ENCODE measurements around the gene SPAG7.

SPAG7 gene

GRCh38 chr17:4940555-4941318 is 26.9 kb downstream of the SPAG7 start:
- peak overlapping the region; percentile 97 for H3K27ac ChIP-seq
- no peak for TF ChIP-seq CTCF (conservative IDR thresholded peaks at IDR 0.05)
- 0 out of 2 replicates have a peak, but pooled peaks have one; percentile 9 for TF ChIP-seq ZFX (IDR thresholded peaks at IDR 0.05)

- peak within 1 kb of the TSS; percentile 97 for H3K27ac ChIP-seq
Observed at GRCh38 chr17:4939796-4940554, 27.6 kb downstream of the SPAG7 start, which contains the start of the genes RNF167 and SLC25A11. TSS of gene RNF167 (plus strand) at chr17:4940268. CDS start at chr17:4940910, 642 bp downstream. TSS of gene SLC25A11 (minus strand) at chr17:4940046. CDS start at chr17:4939910, 136 bp downstream.

GRCh38 chr17:4939546-4939795 is 28.1 kb downstream of the SPAG7 start:
- TF ChIP-seq ZFX (IDR thresholded peaks at IDR 0.05) (peak; percentile 56; the same call in 1 of the 2 replicates), CTCF (conservative IDR thresholded peaks at IDR 0.05) (no peak)
- H3K27ac ChIP-seq: peak overlapping the region; percentile 97

More at GRCh38 chr17:4939796-4940554, 27.6 kb downstream of the SPAG7 start, which contains the start of the genes RNF167 and SLC25A11:
- TF ChIP-seq ZFX (IDR thresholded peaks at IDR 0.05) (no peak), CTCF (conservative IDR thresholded peaks at IDR 0.05) (no peak)

GRCh38 chr17:4938688-4939545 is 28.7 kb downstream of the SPAG7 start:
- no peak for TF ChIP-seq CTCF (conservative IDR thresholded peaks at IDR 0.05)
- TF ChIP-seq ZFX (IDR thresholded peaks at IDR 0.05): no peak
- H3K27ac ChIP-seq: peak overlapping the region; percentile 97

- peak overlapping the region; percentile 97 for H3K27ac ChIP-seq
- TF ChIP-seq ZFX (IDR thresholded peaks at IDR 0.05) (no peak), CTCF (conservative IDR thresholded peaks at IDR 0.05) (no peak)
Observed at GRCh38 chr17:4938069-4938491, 29.5 kb downstream of the SPAG7 start.

- H3K27ac ChIP-seq: no peak overlapping the region
- TF ChIP-seq ZFX (IDR thresholded peaks at IDR 0.05): no peak
- no peak for TF ChIP-seq CTCF (conservative IDR thresholded peaks at IDR 0.05)
Observed at GRCh38 chr17:4937553-4937952, 30.1 kb downstream of the SPAG7 start.
